Measurements from ENCODE around the gene JUN.

JUN gene

DNA sequence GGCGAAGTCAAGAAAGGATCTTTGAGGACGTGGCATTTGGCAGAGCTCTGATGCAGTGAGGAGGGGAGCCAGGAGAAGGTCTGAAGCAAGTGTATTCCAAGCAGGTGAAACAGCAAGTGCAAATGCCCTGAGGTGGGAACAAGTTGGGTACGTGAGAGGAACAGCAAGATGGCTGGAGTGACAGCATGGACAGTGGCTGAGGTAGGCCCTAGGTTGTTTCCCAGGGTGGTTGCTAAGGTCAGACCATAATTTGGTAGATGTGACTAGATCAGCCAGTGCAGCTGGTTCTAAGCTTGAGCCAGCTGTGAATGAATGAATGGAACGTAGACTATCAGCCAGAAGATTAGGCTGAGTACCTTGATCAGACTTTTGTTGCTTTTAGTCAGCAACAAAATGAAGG lies 37.5 kb upstream of the JUN start:
- TF ChIP-seq, protein P1, sequence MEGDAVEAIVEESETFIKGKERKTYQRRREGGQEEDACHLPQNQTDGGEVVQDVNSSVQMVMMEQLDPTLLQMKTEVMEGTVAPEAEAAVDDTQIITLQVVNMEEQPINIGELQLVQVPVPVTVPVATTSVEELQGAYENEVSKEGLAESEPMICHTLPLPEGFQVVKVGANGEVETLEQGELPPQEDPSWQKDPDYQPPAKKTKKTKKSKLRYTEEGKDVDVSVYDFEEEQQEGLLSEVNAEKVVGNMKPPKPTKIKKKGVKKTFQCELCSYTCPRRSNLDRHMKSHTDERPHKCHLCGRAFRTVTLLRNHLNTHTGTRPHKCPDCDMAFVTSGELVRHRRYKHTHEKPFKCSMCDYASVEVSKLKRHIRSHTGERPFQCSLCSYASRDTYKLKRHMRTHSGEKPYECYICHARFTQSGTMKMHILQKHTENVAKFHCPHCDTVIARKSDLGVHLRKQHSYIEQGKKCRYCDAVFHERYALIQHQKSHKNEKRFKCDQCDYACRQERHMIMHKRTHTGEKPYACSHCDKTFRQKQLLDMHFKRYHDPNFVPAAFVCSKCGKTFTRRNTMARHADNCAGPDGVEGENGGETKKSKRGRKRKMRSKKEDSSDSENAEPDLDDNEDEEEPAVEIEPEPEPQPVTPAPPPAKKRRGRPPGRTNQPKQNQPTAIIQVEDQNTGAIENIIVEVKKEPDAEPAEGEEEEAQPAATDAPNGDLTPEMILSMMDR (conservative IDR thresholded peaks at IDR 0.05) = no peak

DNA sequence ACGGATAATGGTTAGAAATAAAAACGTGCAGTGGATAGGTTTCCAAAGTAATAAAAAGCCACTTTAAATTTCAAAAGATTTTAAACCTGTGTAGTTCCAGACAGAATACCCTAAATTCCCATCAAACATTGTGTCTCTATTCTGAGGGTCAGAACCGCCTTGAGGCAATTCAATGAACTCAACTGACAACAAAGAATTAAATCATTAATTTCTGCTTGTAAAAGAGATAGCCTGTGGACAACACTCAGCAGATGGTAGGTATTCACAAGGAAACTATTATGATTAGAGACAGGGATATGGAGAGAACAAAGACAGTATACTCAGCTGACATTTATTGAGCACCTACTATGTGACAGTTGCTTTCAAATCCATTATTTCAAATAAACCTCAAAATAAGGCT lies 35.1 kb upstream of the JUN start:
- H3K27ac ChIP-seq = no peak overlapping the region
- TF ChIP-seq, protein P1 (conservative IDR thresholded peaks at IDR 0.05) = no peak

More for the DNA sequence above, 37.5 kb upstream of the JUN start:
- no peak overlapping the region for H3K27ac ChIP-seq

DNA sequence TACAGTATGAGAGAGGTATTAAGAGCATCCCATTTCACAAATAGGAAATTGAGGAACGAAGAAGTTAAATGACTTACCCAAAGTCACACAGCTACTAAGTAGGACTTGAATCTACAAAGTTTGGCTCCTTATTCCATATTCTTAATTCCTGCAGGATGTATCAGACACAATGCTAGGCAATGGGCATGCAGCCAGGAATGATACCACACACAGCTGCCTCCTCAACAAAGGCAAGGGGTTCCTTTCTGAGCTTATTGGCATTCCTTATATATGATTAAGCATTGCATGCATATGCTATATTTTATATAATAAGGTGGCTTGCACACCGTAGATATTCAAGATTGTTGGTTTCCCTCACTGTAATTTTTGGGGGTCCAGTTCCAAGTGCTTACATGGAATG lies 34.2 kb upstream of the JUN start:
- TF ChIP-seq, protein P1 (conservative IDR thresholded peaks at IDR 0.05) = no peak
- no peak overlapping the region for H3K27ac ChIP-seq

DNA sequence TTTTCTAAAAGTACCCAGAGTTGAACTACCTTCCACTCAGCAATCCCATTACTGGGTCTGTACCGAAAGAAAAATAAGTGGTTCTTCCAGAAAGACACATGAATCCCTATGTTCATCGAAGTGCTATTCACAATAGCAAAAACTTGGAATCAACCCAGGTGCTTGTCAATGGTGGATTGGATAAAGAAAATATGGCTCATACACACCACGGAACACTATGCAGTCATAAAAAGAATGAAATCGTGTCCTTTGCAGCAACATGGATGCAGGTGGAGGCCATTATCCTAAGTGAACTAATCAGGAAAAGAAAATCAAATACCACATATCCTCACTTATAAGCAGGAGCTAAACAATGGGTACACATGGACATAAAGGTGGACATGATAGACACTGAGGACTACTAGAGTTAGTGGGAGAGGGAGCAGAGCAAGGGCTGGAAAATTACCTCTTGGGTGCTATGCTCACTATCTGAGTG lies 32.9 kb upstream of the JUN start:
- H3K27ac ChIP-seq = peak overlapping the region; percentile 79

DNA sequence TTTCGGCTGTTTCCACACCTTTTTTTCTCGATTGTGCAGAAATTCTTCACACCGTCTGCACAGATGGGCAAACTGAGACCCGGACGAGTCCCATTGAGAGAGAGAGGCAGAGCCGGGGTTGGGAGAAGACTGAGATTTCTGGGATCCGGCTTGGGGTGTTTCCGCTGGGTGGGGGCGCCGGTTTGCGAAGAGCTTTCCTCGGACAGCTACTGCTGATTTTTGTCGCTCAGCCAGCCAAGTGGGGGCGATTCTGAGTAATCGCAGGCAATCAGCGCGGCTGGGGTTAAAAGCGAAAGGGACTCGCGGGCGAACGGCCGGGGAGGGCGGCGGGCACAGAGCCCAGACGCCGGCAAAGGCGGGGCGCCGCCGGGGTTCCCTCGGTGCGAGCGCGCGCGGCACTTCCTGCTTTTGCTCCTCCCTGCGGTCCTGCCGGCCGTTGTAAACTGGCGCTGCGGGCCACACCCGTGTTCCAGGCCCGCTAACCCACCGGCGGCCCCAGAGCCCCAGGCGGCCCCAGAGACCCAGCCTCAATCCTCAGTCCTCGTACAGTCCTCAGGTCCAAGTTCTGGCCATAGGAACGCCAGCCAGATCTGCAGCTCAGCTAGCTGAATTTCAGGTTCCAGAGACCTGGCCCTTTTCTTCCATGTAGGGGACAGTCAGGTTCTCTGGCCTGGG lies 32.4 kb upstream of the JUN start:
- TF ChIP-seq, protein P1 (conservative IDR thresholded peaks at IDR 0.05) = no peak
- peak overlapping the region; percentile 79 for H3K27ac ChIP-seq

More for the DNA sequence above, 32.9 kb upstream of the JUN start:
- TF ChIP-seq, protein P1 (conservative IDR thresholded peaks at IDR 0.05) = no peak

DNA sequence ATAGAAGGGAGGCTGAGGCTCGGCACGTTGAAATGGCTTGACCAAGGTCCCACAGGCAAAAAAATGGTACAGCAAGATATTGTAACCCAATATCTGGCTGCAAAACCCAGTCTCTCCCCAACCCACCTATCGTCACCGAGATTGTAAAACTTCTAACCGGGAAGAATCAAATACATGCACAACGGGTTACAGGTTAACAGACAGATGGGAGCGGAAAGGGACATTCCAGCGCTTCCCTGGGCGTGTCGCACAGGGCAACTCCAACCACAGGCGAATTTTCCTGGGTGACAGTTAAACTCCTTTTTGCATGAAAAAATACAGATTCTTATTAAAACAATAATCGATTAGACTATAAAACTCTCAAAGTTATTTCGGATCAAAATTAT lies 31.8 kb upstream of the JUN start:
- TF ChIP-seq, protein P1 (conservative IDR thresholded peaks at IDR 0.05) = no peak
- H3K27ac ChIP-seq = peak overlapping the region; percentile 79

DNA sequence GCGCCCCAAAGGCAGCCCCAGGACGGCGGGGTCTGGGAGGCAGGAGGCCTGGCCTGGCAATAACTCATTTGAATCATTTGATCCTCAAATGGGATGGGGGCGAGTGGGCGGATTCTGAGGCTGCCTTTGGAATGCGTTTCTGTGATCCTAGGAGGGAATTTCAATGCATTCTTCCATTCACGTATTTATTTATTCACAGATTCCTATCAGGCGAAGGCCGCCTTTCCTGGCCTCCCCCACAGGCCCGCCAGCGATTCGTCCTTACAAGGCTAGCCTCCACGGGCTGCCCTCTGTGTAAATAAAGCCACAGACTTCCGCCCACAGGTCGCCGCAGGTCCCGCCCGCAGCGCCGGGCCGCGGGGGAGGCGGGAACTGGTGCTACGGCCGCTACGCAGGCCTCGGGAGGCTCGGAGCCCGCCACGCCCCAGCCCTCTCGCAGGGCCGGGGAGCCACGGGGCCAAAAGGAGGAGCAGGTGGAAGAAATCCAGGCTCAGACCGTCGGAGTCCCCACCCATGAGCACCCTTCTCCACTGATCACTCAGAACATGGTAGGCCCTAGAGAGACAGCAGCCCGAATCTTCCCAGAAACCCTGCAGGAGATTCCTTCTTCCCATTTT lies 31.3 kb upstream of the JUN start:
- TF ChIP-seq, protein P1 (conservative IDR thresholded peaks at IDR 0.05) = no peak
- H3K27ac ChIP-seq = no peak overlapping the region

All from VCaP (cell line).